Left cardiac atrium (tissue), 4 donors: ENCODE measurements around the gene MATN4. TPM values are rescaled to one million over a fixed set of nuclear protein-coding genes. Genes with fewer than 3 reads are reported as not detected.
"Not testable (repeated sequence)": the region's sequence is repeated elsewhere in the genome, so short reads cannot be mapped to it uniquely, and the experiment has no call there.

ENCODE experiments used
- ATAC-seq, 2 donors: fragments of 200-7000 bp; cut with Tn5 transposase; one replicate each; pipeline ENCODE4 v1.9.1; 2020; ENCODE audit warnings: mild to moderate bottlenecking in 2 of 2, moderate library complexity in 2 of 2
- DNase-seq: peaks from one replicate; pipeline ENCODE4 v3.0.0-alpha.2; 2020
- intact Hi-C, 2 donors: fragments of 100-400 bp; cut with DNase I; formaldehyde crosslinking; loops; one replicate each; pipeline versions ENCODE4 v1.14.1 to v1.15.1; 2022 to 2023
- long read RNA-seq: library from polyadenylated mRNA; unstranded; transcript quantifications from one replicate; pipeline ENCODE4 v2.0.0, GENCODE V29; 2021
- total RNA-seq, 2 donors: library from RNA; stranded (reverse); fragmentation: NEBNext Ultra II Directional; extraction: Animal tissue kit (Norgen Biotek cat#: 25700); gene quantifications; one replicate each; pipeline ENCODE4 v1.2.1, GENCODE V29; 2021
- donor health status: DM: no; HTN: yes; CAD: no.
- donor health status: DM: no; HTN: yes; CAD: no; lungs with severe emphysema.
- donor health status: DM: yes; HTN: yes; CAD: no.
- donor health status: Dilated cardiomyopathy.

The MATN4 gene
- total RNA-seq = not detected
- long read RNA-seq = 0 reads

GRCh38 chr20:45308117-45308778 lies at the start of gene MATN4:
Gene MATN4 (minus strand): TSS chr20:45308299. CDS start chr20:45305582, 2,717 bp downstream.
- ATAC-seq (peak; percentile 29 to 35), DNase-seq (no peak)
- intact Hi-C loops = no loop called here

GRCh38 chr20:45355209-45356084 lies 47.3 kb upstream of the MATN4 start:
- no peak for DNase-seq
- intact Hi-C loops = no loop called here
- no peak for ATAC-seq

GRCh38 chr20:45354423-45355208 lies 46.5 kb upstream of the MATN4 start:
- DNase-seq (no peak), ATAC-seq (no peak)
- intact Hi-C loops = no loop called here

- intact Hi-C loops = no loop called here
- DNase-seq (no peak), ATAC-seq (no peak)
Measured at GRCh38 chr20:45353746-45354145, 45.6 kb upstream of the MATN4 start.

GRCh38 chr20:45352729-45353128 lies 44.6 kb upstream of the MATN4 start:
- DNase-seq (no peak), ATAC-seq (no peak)
- intact Hi-C loops = no loop called here

- intact Hi-C loops, ATAC-seq, DNase-seq: not testable (repeated sequence)
Measured at GRCh38 chr20:45350795-45351194, 42.7 kb upstream of the MATN4 start.

GRCh38 chr20:45350217-45350616 lies 42.1 kb upstream of the MATN4 start:
- intact Hi-C loops = no loop called here
- ATAC-seq (no peak), DNase-seq (no peak)

GRCh38 chr20:45347936-45348778 lies 40.1 kb upstream of the MATN4 start, which contains the start of gene SDC4:
Gene SDC4 (minus strand): TSS chr20:45348424. CDS start chr20:45348384, 40 bp downstream.
- ATAC-seq = peak; percentile 84 to 88
- peak; percentile 72 for DNase-seq
- intact Hi-C loops = no loop called here

GRCh38 chr20:45347297-45347935 lies 39.3 kb upstream of the MATN4 start:
- intact Hi-C loops = no loop called here
- peak; percentile 17 to 23 for ATAC-seq
- peak; percentile 37 for DNase-seq

- ATAC-seq (no peak), DNase-seq (no peak)
- intact Hi-C loops = no loop called here
Measured at GRCh38 chr20:45346851-45347250, 38.8 kb upstream of the MATN4 start.

GRCh38 chr20:45346291-45346718 lies 38.2 kb upstream of the MATN4 start:
- intact Hi-C loops = no loop called here
- no peak for ATAC-seq
- no peak for DNase-seq

- no peak for DNase-seq
- ATAC-seq = no peak
- intact Hi-C loops = loop anchor here in 1 of 2 donors (2.0 kb wide), 1 partner anchor 13 kb away; no protein-coding TSS in a partner anchor
Measured at GRCh38 chr20:45345104-45345936, 37.2 kb upstream of the MATN4 start.

GRCh38 chr20:45344168-45344860 lies 36.2 kb upstream of the MATN4 start:
- DNase-seq (peak; percentile 74), ATAC-seq (peak; percentile 18 to 61)
- intact Hi-C loops = loop anchor here in 1 of 2 donors (2.0 kb wide), 1 partner anchor 14 kb away; no protein-coding TSS in a partner anchor

- DNase-seq (no peak), ATAC-seq (no peak)
- intact Hi-C loops = loop anchor here in 1 of 2 donors (2.0 kb wide), 1 partner anchor 15 kb away; no protein-coding TSS in a partner anchor
Measured at GRCh38 chr20:45343532-45344167, 35.6 kb upstream of the MATN4 start.

GRCh38 chr20:45342855-45343531 lies 34.9 kb upstream of the MATN4 start:
- no peak for ATAC-seq
- intact Hi-C loops = no loop called here
- DNase-seq = no peak
